Brain microvascular endothelial cell (primary cell): ENCODE results near the gene GBA2.

Source experiments
- DNase-seq: peaks from one replicate; pipeline ENCODE4 v3.0.0-alpha.2; 2020
- H3K27ac ChIP-seq: fragments of 250-450 bp; sonication (Bioruptor Pico); 2 replicates; pipeline ENCODE4 v1.5.1; 2020; ENCODE audit warnings: mild to moderate bottlenecking, moderate library complexity
- H3K27me3 ChIP-seq: fragments of 250-450 bp; sonication (Bioruptor Pico); replicated peaks from 2 replicates; pipeline ENCODE4 v1.5.1; 2020; ENCODE audit warnings: mild to moderate bottlenecking
- H3K36me3 ChIP-seq: fragments of 250-450 bp; sonication (Bioruptor Pico); replicated peaks from 2 replicates; pipeline ENCODE4 v1.5.1; 2020; ENCODE audit warnings: mild to moderate bottlenecking
- H3K4me3 ChIP-seq: 2 replicates; pipeline ENCODE4 v1.5.1; 2011; ENCODE audit warnings: low read depth, mild to moderate bottlenecking, control low read depth, low read length, moderate library complexity
- in situ Hi-C: cut with HindIII; loops from 2 replicates; pipeline ENCODE4 v1.10.0; 2017; ENCODE audit warnings: low sequenced_read_pairs, low pct_ligation_motif_present
- TF ChIP-seq, protein P1 (sequence below): IDR thresholded peaks from 2 replicates; pipeline ENCODE4 v1.5.1; 2011; ENCODE audit warnings: low read depth, mild to moderate bottlenecking, moderate library complexity, low read length, control low read depth, inconsistent platforms; ENCODE audit errors: missing control alignments

Gene GBA2

GRCh38 chr9:35792024-35792813, 43.2 kb upstream of the GBA2 start:
- TF ChIP-seq, protein P1, sequence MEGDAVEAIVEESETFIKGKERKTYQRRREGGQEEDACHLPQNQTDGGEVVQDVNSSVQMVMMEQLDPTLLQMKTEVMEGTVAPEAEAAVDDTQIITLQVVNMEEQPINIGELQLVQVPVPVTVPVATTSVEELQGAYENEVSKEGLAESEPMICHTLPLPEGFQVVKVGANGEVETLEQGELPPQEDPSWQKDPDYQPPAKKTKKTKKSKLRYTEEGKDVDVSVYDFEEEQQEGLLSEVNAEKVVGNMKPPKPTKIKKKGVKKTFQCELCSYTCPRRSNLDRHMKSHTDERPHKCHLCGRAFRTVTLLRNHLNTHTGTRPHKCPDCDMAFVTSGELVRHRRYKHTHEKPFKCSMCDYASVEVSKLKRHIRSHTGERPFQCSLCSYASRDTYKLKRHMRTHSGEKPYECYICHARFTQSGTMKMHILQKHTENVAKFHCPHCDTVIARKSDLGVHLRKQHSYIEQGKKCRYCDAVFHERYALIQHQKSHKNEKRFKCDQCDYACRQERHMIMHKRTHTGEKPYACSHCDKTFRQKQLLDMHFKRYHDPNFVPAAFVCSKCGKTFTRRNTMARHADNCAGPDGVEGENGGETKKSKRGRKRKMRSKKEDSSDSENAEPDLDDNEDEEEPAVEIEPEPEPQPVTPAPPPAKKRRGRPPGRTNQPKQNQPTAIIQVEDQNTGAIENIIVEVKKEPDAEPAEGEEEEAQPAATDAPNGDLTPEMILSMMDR: no peak
- H3K4me3 ChIP-seq: peak overlapping the region; percentile 62
- no peaks in the 10 kb centered on the region for H3K36me3 ChIP-seq
- no peaks in the 10 kb centered on the region for H3K27me3 ChIP-seq
- no peak for DNase-seq
- in situ Hi-C loops: no loop called here
- H3K27ac ChIP-seq: no peak overlapping the region

- TF ChIP-seq, protein P1: no peak
- peak within 1 kb of the TSS; percentile 62 for H3K4me3 ChIP-seq
- in situ Hi-C loops: no loop called here
- H3K27ac ChIP-seq: no peak within 1 kb of the TSS
- H3K36me3 ChIP-seq: no peaks in the 10 kb centered on the region
- H3K27me3 ChIP-seq: no peaks in the 10 kb centered on the region
- no peak for DNase-seq
Observed at GRCh38 chr9:35791297-35791921, 42.4 kb upstream of the GBA2 start, which contains the start of gene NPR2. NPR2 (plus strand) TSS chr9:35791591; CDS start chr9:35792409, 818 bp downstream.

DNA sequence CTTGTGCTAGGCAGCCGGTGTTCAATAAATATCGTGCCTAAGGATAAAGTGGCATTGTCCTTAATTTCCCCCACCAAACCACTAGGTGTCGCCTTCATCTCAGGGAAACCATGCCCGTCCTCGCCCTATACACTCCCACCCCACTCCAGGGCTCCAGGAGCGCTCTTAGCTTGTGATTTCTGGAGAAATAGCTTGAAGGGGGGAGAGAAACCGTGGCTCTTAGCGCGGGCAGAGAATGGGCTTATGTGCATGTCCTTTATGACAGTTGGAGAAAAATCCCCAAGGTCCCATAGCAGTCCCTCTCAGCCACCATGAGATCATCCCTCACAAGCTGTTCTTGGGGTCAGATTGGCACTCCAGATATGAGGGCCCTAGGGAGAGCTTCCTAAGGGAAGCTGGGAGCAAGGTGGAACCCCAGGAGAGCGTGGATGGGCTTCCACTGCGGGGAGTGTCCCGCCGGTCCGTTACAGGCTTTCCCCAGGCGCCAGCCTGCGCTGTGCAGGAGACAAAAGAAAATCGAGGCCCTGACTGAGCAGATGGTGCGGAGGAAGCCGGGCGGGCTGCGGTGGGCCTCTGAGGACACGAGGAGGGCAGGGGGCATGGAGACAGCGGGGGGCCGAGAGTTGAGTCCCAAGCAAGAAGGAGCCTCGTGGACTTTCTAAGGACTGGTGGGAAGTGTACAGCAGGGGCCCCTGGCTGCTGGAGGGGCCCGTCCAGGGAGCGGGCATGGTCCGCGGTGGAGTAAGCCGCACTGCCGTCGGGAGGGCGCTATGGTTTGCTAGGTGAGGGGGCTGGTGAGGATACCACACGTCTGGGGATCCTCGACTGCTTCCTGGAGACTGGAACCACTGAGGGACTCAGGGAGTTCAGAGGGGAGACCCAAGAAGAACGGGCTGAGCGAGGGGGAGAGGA, 41.6 kb upstream of the GBA2 start:
- Histone ChIP-seq H3K4me3 (peak overlapping the region; percentile 39), H3K27me3 (no peaks in the 10 kb centered on the region), H3K36me3 (no peaks in the 10 kb centered on the region), H3K27ac (no peak overlapping the region)
- peak; percentile 68 for DNase-seq
- in situ Hi-C loops: no loop called here
- TF ChIP-seq, protein P1: peak; percentile 89

DNA sequence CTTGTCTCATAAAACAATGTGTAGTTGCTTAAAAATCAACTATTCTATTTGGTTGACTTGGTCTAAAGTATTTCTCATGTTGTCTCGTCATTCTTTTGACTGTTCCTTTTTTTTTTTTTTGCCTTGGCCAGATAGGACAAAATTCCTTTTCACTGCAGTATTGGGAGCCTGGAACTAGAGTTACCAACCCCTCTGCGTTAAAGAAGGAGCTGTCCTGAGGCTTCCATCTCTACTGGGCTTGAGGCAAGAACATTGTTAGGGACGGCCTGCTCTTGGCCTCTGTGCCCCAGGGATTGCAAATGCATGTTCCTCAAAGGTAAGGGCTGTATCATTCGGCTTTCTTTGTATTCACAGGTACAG, 41.0 kb upstream of the GBA2 start:
- in situ Hi-C loops: no loop called here
- DNase-seq: no peak
- H3K4me3 ChIP-seq: no peak overlapping the region
- no peaks in the 10 kb centered on the region for H3K27me3 ChIP-seq
- H3K36me3 ChIP-seq: no peaks in the 10 kb centered on the region
- H3K27ac ChIP-seq: no peak overlapping the region
- TF ChIP-seq, protein P1: no peak

DNA sequence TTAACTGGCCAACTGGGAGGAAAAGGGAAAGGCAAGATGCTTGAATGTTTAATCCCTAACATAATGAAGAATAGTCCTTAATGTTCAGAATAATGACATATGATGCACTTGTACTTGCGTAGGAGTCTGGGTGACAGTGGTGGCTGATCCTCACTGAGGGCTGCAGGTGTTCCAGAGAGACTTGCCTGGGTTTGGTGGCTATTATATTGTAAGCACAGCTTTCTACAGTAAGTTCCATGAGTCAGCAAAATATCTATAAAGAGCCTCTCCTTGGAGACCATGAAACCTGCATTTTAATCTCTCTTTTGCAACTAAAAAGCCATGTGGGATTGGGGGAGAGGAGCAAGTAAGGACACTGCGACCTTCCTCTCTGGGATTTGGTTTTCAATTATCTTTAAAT, 40.5 kb upstream of the GBA2 start:
- in situ Hi-C loops: no loop called here
- TF ChIP-seq, protein P1: no peak

More for the DNA sequence above, 40.5 kb upstream of the GBA2 start:
- Histone ChIP-seq H3K27me3 (no peaks in the 10 kb centered on the region), H3K36me3 (no peaks in the 10 kb centered on the region), H3K4me3 (no peak overlapping the region), H3K27ac (no peak overlapping the region)
- DNase-seq: no peak
